DOHH2 (cell line): ENCODE measurements around the gene ZP4.

Source experiments
- EZH2phosphoT487 ChIP-seq: fragments of 200-600 bp; sonication (generic); IDR thresholded peaks from 2 replicates; pipeline ENCODE4 v1.6.1; 2017; ENCODE audit warnings: borderline replicate concordance, mild to moderate bottlenecking, antibody characterized with exemption, low read length, moderate library complexity, mixed read lengths
- TF ChIP-seq, protein P1 (sequence below): fragments of 200-600 bp; sonication (generic); IDR thresholded peaks from one replicate; pipeline ENCODE4 v1.5.1; 2014; ENCODE audit warnings: antibody characterized with exemption, mild to moderate bottlenecking, low read depth, low read length; ENCODE audit not compliant: poor library complexity, severe bottlenecking

DNA sequence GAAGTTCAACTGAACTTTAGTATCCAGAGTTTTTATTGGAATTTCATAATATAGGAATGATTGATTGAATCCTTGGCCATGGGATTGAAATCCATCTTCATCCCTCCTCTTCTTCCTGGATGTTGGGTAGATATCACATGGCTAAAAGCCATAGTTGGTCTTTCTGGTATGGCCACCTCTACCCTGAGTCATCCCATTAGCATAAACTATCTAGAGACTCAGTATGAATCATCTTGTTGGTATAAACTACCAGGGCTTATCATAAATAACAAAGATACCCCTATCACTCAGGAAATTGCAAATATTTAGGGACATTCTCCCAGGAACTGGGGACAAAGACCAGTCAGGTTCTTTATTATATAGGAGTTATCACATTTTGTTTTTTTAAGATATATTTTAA, 21.2 kb upstream of the ZP4 start:
- TF ChIP-seq, protein P1, sequence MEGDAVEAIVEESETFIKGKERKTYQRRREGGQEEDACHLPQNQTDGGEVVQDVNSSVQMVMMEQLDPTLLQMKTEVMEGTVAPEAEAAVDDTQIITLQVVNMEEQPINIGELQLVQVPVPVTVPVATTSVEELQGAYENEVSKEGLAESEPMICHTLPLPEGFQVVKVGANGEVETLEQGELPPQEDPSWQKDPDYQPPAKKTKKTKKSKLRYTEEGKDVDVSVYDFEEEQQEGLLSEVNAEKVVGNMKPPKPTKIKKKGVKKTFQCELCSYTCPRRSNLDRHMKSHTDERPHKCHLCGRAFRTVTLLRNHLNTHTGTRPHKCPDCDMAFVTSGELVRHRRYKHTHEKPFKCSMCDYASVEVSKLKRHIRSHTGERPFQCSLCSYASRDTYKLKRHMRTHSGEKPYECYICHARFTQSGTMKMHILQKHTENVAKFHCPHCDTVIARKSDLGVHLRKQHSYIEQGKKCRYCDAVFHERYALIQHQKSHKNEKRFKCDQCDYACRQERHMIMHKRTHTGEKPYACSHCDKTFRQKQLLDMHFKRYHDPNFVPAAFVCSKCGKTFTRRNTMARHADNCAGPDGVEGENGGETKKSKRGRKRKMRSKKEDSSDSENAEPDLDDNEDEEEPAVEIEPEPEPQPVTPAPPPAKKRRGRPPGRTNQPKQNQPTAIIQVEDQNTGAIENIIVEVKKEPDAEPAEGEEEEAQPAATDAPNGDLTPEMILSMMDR: no peak
- no peak for TF ChIP-seq EZH2phosphoT487
